ENCODE results near the gene FSCN2. TPM values are rescaled to one million over a fixed set of nuclear protein-coding genes. Genes with fewer than 3 reads are reported as not detected.

Gene FSCN2
- total RNA-seq, 1 donor, result 5.1 TPM

GRCh38 chr17:81552244-81553017, 24.3 kb downstream of the FSCN2 start, which contains the start of gene FAAP100:
FAAP100 (minus strand) TSS chr17:81552353; CDS start chr17:81552330, 23 bp downstream.
- peaks cover 36% of the 10 kb centered on the region for H3K4me1 ChIP-seq (ENCODE audit: insufficient read depth, low read length)
- H3K9me3 ChIP-seq (ENCODE audit: low read depth, low read length), result no peaks in the 10 kb centered on the region
- H3K4me2 ChIP-seq (ENCODE audit: insufficient read depth, low read length), result peak within 1 kb of the TSS; percentile 97
- H4K20me1 ChIP-seq (ENCODE audit: insufficient read depth, low read length), result peaks cover 37% of the 10 kb centered on the region
- DNase-seq (ENCODE audit: insufficient read length, low spot score, missing footprints), result peak; percentile 99
- peak within 1 kb of the TSS; percentile 90 for H3K27ac ChIP-seq (ENCODE audit: low read depth, low read length)
- no peaks in the 10 kb centered on the region for H3K27me3 ChIP-seq (ENCODE audit: insufficient read depth, low read length)
- no peak for TF ChIP-seq CTCF (IDR thresholded peaks at IDR 0.05; ENCODE audit: extremely low read depth, low read depth, low read length)
- peak within 1 kb of the TSS; percentile 94 for H3K4me3 ChIP-seq (ENCODE audit: insufficient read depth, low read length)
- peaks cover 39% of the 10 kb centered on the region for H3K79me2 ChIP-seq (ENCODE audit: insufficient read depth, low read length)
- peak within 1 kb of the TSS; percentile 51 for H2AFZ ChIP-seq (ENCODE audit: low read length)
- H3K36me3 ChIP-seq (ENCODE audit: insufficient read depth, low read length), result peaks cover 40% of the 10 kb centered on the region

GRCh38 chr17:81553018-81553615, 24.9 kb downstream of the FSCN2 start:
- H3K27me3 ChIP-seq (ENCODE audit: insufficient read depth, low read length), result no peaks in the 10 kb centered on the region
- no peak overlapping the region for H2AFZ ChIP-seq (ENCODE audit: low read length)
- peaks cover 37% of the 10 kb centered on the region for H4K20me1 ChIP-seq (ENCODE audit: insufficient read depth, low read length)
- peak overlapping the region; percentile 97 for H3K4me2 ChIP-seq (ENCODE audit: insufficient read depth, low read length)
- peak; percentile 98 for DNase-seq (ENCODE audit: insufficient read length, low spot score, missing footprints)
- H3K79me2 ChIP-seq (ENCODE audit: insufficient read depth, low read length), result peaks cover 39% of the 10 kb centered on the region
- H3K4me3 ChIP-seq (ENCODE audit: insufficient read depth, low read length), result peak overlapping the region; percentile 94
- peaks cover 38% of the 10 kb centered on the region for H3K36me3 ChIP-seq (ENCODE audit: insufficient read depth, low read length)
- no peak for TF ChIP-seq CTCF (IDR thresholded peaks at IDR 0.05; ENCODE audit: extremely low read depth, low read depth, low read length)
- peaks cover 36% of the 10 kb centered on the region for H3K4me1 ChIP-seq (ENCODE audit: insufficient read depth, low read length)
- H3K9me3 ChIP-seq (ENCODE audit: low read depth, low read length), result no peaks in the 10 kb centered on the region
- peak overlapping the region; percentile 90 for H3K27ac ChIP-seq (ENCODE audit: low read depth, low read length)

- Histone ChIP-seq H3K27ac (ENCODE audit: low read depth, low read length) (peak overlapping the region; percentile 90), H3K4me3 (ENCODE audit: insufficient read depth, low read length) (peak overlapping the region; percentile 94), H2AFZ (ENCODE audit: low read length) (peak overlapping the region; percentile 10), H4K20me1 (ENCODE audit: insufficient read depth, low read length) (peaks cover 37% of the 10 kb centered on the region), H3K4me1 (ENCODE audit: insufficient read depth, low read length) (peaks cover 36% of the 10 kb centered on the region), H3K36me3 (ENCODE audit: insufficient read depth, low read length) (peaks cover 40% of the 10 kb centered on the region), H3K79me2 (ENCODE audit: insufficient read depth, low read length) (peaks cover 37% of the 10 kb centered on the region), H3K4me2 (ENCODE audit: insufficient read depth, low read length) (peak overlapping the region; percentile 97), H3K27me3 (ENCODE audit: insufficient read depth, low read length) (no peaks in the 10 kb centered on the region), H3K9me3 (ENCODE audit: low read depth, low read length) (no peaks in the 10 kb centered on the region)
- DNase-seq (ENCODE audit: insufficient read length, low spot score, missing footprints), result peak; percentile 99
- TF ChIP-seq CTCF (IDR thresholded peaks at IDR 0.05; ENCODE audit: extremely low read depth, low read depth, low read length), result no peak
Observed at GRCh38 chr17:81553616-81554181, 25.5 kb downstream of the FSCN2 start.

Measured in osteoblast (primary cell).